Measurements from ENCODE around the gene ASB15.
A peak's percentile ranks its signal among the peaks of the same experiment; 100 is the strongest.
"Not testable (repeated sequence)": the region's sequence is repeated elsewhere in the genome, so short reads cannot be mapped to it uniquely, and the experiment has no call there.

ASB15 gene

GRCh38 chr7:123599766-123600165 is 1.9 kb upstream of the ASB15 start:
- DNase-seq = no peak

DNA sequence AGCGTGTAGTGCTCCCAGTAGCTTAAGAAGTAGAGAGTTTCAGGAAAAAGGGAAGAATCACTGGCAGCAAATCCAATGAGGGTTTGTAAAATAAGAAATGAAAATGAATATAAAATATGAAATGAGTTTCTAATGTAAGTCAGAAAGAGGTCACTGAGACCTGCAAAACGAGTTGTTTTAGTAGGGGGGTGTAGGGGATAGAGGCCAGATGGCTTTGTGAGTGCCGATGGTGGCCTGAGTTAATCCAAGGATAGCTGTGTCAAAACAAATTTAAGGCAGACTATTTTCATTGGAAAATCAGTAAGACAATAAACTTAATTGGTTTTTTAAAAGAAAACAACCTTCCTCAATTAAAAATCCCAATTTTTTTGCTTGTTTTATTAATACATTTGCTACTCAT is 745 bp upstream of the ASB15 start:
- no peak for DNase-seq

DNA sequence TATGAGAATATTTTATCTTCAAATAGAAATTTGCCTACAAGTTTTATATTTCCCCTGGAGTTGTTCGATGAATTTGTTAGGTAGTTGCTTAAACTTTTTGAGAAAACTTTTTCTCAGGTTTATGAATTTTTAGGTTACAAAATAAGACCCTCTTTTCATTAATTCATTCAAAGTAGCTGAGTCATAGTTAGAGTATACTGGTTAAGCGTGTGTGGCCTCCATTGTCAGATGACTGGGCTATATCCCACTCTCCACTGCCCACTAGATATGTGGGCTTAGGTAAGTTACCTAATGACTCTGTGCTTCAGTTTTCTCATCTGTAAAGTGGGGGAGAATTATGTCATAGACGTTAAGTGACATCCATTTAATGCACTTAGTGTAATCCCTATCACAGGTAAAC is 1.0 kb downstream of the ASB15 start:
- no peak for DNase-seq

- DNase-seq = no peak
Measured at GRCh38 chr7:123604739-123605138, 3.1 kb downstream of the ASB15 start.

GRCh38 chr7:123607423-123607975 is 5.9 kb downstream of the ASB15 start:
- DNase-seq = no peak

- DNase-seq = no peak
Measured at GRCh38 chr7:123608991-123609882, 7.6 kb downstream of the ASB15 start.

- DNase-seq = no peak
Measured at GRCh38 chr7:123609883-123610239, 8.2 kb downstream of the ASB15 start.

- DNase-seq = no peak
Measured at GRCh38 chr7:123612024-123612423, 10.4 kb downstream of the ASB15 start.

DNA sequence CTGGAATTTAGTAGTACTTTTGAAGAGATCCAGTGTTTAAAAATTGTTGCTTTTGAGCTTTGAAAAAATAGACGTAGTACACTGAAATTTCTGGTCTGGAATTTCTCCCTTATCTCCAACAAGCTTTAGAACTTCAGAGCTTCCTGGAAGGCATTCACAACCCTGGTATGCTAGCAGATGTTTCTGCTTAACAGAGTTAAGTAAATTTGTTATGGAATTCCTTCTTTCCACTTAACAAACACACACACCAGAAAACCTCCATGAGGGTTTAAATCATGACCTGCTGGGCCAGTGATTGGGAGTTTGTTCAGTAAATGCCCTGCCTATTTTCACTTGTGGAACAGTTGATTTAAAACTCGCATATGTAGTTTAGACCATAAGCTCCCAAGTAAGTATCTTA is 13.7 kb downstream of the ASB15 start:
- DNase-seq = no peak

- no peak for DNase-seq
Measured at GRCh38 chr7:123616223-123616622, 14.6 kb downstream of the ASB15 start.

- DNase-seq = no peak
Measured at GRCh38 chr7:123621707-123622106, 20.1 kb downstream of the ASB15 start.

DNA sequence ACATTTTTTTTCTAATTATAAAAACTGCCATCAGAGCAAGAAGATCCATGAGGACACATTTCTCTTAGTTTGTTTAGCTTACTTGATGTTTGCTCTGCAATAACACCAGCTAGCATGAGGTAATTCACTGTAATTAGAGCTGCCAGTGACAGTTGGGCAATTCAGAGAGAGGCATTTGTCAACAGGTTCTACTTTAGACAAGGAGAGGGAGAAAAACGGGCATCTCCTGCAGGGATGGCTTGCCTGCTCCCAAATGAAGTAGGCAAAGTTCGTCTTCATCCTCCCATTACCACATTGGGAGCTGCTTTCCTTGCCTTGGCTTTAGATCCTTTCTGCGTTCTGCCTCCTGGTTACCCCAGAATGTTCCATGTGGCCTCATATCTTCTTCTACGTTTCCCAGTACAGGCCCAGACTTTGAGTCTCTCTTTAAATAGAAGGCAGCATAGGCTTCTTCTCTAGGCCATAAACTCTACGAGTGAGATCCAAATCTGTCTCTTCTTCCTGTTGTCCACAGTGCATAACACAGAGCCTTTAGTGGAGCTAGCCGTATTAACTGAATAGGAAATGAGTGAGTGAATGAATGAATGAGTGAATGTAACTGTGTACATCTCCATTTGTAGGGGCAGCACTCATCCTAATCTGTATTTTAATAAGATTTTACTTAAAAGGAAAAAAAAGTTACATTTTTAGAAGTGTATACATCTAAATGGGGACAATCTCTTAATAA is 21.2 kb downstream of the ASB15 start:
- no peak for DNase-seq

DNA sequence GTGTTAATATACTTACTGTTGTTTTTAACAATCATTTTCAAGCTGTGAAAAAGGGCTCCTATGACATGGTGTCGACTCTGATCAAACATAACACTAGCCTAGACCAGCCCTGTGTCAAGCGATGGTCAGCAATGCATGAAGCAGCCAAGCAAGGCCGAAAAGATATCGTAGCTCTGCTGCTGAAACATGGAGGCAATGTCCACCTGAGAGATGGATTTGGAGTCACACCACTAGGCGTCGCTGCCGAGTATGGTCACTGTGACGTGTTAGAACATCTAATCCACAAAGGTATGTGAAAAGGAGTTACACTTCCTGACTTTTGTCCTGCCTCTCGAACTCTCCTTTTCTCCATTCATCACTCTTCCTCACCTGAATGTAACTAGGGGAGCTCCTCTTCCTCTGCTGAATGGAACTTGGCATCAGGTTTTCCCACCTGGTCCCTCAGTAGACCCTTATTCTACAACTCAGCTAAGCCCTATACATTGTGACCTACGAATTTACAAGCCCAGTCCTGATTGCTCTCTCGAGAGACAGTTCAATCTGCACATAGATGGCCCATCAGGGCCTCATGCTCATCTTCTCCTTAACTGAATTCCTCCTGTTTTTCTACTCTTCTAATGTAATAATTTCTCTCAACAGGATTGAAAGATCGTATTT is 23.0 kb downstream of the ASB15 start:
- peak; percentile 86 for DNase-seq

- DNase-seq = no peak
Measured at GRCh38 chr7:123625254-123625653, 23.6 kb downstream of the ASB15 start.

GRCh38 chr7:123627851-123628250 is 26.2 kb downstream of the ASB15 start:
- no peak for DNase-seq

- no peak for DNase-seq
Measured at GRCh38 chr7:123628829-123629228, 27.2 kb downstream of the ASB15 start.

- no peak for DNase-seq
Measured at GRCh38 chr7:123629281-123629680, 27.7 kb downstream of the ASB15 start.

GRCh38 chr7:123632808-123633207 is 31.2 kb downstream of the ASB15 start:
- DNase-seq = no peak

DNA sequence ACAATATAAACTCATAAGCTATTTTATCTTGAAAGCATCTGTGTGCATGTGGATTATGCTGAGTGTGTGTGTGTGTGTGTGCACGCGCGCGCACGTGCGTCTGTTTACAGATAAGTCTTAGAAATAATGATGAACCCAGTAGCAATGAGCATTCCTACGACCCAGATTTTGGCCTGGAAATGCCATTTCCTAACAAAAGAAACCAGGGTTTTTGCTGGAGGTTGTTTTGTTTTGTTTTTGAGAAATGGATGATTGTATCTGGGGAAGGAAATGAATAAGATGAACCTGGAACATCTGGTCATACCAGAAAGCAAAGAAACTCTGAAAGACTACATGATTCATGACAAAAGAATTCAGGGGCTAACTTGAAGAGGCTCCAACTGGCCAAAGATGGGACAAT is 31.9 kb downstream of the ASB15 start:
- no peak for DNase-seq

GRCh38 chr7:123634011-123634573 is 32.5 kb downstream of the ASB15 start:
- not testable (repeated sequence) for DNase-seq

- no peak for DNase-seq
Measured at GRCh38 chr7:123635551-123636359, 34.1 kb downstream of the ASB15 start.

DNA sequence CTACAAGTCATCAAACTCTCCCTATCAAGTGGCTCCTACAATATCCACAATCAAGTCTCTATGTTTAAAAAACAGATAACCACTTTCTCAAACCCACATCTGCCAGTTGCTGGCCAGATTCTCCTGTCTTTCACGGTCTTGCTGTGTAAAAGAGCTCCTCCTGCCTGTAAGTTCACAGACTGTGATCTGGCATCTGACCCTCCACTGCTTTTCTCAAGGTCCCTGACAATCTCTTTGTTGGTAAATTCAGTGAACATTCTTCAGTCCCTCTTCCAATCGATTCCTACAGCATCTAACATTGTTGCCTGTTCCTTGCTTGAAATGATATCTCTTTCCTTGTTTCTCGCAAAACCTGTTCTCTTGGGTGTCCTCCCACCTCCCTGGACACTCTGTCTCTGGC is 35.6 kb downstream of the ASB15 start:
- DNase-seq = no peak

Measured in stimulated activated CD8-positive, alpha-beta memory T cell treated with anti-CD3 and anti-CD28 coated beads, Interleukin-4, amount 100 ng/mL, for 48 hours (primary cell).